NCI-H146 treated with DMSO at 0.1 percent for 48 hours (cell line): ENCODE measurements around the gene UBC.

ENCODE experiments used
- DNase-seq: peaks from one replicate; lab custom pipeline; 2025; ENCODE audit not compliant: unreplicated experiment; lab: John Stamatoyannopoulos, UW

Gene UBC

DNA sequence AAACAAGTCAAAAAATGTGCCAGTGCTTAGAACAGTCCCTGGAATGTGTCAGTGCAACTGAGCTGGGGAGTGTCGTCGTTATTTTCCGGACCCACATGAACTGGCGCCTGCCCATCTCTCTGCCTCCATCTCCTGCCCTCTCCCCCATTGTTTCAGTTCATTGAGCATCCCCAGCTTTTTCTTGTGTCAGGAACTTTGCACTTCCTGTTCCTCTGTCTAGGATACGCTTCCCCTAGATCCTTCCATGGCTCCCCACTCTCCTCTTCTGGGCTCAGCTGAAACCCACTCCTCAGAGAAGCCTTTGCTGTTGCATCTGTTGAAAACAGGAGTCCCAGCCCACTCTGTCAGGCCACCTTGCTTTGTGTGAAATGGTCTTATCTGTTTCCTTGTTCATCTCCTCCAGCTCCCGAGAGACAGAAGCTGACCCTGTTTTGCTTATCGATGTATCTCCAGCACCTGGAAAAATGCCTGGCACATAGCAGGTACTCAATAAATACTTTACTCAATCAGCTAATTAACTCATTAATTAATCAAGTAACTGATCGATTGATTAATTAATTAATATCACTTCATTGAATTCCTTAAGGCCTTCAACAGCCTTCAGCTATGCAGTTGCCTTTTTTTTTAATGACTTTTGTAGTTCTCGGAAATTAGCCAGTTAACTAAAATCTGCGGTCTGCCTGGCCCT, 48.1 kb downstream of the UBC start:
- DNase-seq = no peak

DNA sequence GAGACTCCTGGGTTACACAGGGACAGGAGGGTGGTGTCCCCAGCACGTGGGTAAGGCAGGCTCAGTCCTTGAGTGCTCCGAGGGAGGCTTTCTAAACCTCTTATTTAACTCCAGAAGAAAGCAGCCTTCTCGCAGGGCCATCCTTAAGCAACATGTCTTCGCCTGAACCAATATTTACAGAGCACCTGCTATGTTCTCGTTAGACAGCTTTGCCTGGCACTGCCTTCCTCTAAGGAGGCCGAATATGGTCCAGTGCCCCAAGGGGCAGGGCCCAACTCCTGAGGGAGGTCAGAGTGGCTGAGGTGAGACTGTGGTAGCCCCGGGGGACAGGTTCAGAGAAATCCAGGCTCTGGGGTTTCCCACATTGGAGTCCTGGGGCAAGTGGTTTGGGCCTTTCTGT, 48.7 kb downstream of the UBC start:
- no peak for DNase-seq

DNA sequence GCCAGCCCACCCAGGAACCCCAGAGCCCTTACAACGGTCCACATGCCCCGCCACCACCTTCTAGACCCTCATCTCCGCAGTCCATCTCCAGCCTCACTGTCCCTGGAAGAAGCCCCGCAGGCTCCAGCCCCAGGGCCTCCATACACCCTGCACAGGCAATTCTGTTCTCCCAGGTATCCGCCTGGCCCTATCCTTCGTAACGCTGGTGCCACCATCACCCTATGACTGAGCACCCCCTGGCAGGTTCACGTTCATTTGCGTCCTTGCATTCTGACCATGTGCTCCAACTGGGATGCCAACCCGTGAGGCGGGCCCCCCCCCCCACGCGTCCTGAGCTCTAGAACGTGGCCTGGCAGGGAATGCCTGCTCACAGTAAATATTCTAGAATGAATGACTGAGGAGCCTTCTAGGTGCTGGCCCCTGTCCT, 50.1 kb downstream of the UBC start:
- no peak for DNase-seq

DNA sequence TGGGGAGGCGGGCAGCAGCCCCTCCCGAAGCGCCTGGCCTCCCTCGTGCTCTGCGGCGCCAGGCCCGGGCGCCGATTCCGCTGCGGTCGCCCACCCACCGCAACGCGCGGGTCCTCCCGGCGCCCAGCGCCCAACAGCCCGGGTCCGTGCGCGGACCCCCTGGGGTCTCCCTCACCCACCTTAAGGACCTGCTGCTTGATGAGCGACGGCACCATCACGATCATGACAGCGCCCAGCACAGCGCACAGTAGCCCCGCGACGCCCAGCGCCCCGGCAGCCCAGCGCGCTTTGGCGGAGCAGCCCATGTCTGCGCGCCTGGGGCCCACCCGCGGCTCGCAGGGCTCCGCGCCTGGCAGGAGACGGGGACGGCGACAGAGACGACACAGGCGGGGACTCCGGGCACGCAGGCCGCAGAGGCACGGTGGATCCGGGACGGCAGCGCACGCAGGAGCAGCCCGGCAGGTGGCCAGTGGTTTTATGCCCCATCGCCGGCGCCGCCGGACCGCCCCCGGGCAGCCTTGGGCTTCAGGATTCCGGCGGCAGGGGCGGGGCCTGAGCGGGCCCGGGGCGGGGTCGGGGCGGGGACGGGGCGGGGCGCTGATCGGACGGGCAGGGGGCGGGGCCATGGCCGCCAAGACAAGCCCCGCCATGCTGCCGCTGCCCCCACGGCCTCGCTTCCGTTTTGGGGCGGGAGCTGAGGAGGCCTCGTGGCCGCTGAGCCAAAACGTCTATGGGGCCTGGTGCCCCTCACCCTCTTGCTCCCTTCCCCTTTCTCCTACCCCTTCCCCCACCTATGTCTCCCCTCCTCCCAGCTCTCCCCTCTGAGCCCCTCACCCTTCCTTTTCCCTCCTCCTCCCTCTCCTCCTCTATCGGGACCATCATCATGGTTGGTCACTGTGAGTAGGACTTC, 50.8 kb downstream of the UBC start, which contains the start of gene SCARB1:
Gene SCARB1 (minus strand): TSS at position 449 of the 910 bp plus-strand sequence. CDS start 144 bp downstream, at position 305.
- peak; percentile 53 for DNase-seq

DNA sequence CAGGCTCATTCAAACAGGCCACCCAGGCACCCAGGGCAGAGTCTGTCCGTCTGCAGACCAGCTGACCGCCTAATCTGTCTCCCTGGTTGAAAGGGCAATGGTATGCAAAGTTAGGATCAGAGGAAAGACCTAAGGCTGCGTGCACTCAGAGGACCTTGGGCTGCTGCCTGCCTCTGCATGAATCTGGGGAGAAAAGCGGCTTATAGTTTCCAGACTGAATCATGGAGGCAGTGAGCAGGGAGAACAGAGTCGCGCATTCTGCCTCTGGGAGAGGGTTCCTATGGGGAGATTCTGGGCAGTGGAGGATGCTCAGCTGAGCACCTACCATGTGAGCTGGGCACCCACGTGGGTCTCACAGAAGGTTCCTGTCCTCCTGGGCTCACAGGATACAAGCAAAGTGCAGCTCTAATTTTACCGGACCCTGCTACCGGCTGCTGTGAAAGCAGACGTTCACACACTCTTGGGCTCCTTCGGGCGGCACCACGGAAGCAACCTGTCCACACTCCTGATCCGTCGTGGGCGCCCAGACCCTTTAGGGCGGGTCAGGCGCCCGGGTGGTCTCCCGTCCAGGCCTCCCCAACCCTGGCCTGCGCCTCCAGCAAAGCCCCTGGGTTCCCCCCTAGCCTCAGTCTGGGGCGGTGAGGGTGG, 51.6 kb downstream of the UBC start:
- DNase-seq = no peak

DNA sequence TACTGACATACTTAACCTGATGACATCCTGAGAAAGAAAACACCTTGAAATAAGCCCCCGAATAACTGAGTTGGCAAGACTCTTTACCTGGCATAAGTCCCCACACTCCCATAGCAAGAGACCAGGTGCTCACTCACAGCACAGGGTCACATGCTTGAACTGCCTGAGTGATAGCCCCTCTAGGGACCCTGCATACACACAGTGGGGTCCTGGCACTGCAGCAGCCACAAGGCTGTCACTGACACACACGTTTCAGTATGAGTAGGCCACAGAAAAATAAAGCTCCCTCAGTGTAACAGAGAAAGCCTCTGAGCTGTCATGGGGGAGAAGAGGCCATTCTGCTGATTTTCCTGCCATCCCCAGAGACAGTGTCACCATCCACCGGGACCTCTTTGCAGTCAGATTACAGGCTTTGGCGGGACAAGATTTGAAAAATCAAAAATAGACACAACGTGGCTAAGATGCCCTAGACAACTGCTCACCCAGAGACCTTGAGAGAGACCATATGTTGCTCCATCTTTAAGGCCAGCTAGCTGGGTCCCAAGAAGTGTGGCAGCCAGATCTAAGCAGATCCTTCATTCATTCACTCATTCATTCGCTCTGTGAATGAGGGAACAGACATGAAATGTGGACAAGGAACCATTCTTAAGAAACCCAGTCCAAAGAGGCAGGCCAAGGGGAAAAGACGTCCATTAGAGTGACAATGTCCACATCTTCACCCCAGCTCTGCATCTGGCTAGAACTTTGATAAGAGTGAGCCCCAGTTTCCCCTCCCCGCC, 52.4 kb downstream of the UBC start:
- no peak for DNase-seq
